H9 (cell line): ENCODE data around the gene HHAT. TPM values are rescaled to one million over a fixed set of nuclear protein-coding genes. Genes with fewer than 3 reads are reported as not detected.

Experiments
- DNase-seq: peaks from one replicate; pipeline ENCODE4 v3.0.0-alpha.2; 2017
- H2AFZ ChIP-seq: one replicate; pipeline ENCODE4 v1.6.1; 2013; ENCODE audit warnings: mild to moderate bottlenecking, low read length, control low read depth, moderate library complexity
- H2AK5ac ChIP-seq: 2 replicates; pipeline ENCODE4 v1.6.1; 2013; ENCODE audit warnings: low read length, control low read depth, mixed read lengths; ENCODE audit not compliant: insufficient read length
- H2BK120ac ChIP-seq: one replicate; pipeline ENCODE4 v1.6.1; 2013; ENCODE audit warnings: low read depth, mild to moderate bottlenecking, low read length, control low read depth, inconsistent platforms; ENCODE audit not compliant: poor library complexity, severe bottlenecking
- H2BK12ac ChIP-seq: 2 replicates; pipeline ENCODE4 v1.6.1; 2013; ENCODE audit warnings: low read length, control low read depth, mixed read lengths, low read depth; ENCODE audit not compliant: insufficient read length
- H2BK15ac ChIP-seq: 2 replicates; pipeline ENCODE4 v1.6.1; 2013; ENCODE audit warnings: low read depth, low read length, control low read depth
- H2BK20ac ChIP-seq: one replicate; pipeline ENCODE4 v1.6.1; 2013; ENCODE audit warnings: low read depth, mild to moderate bottlenecking, low read length, control low read depth, inconsistent platforms; ENCODE audit not compliant: poor library complexity, severe bottlenecking
- H2BK5ac ChIP-seq: 2 replicates; pipeline ENCODE4 v1.6.1; 2013; ENCODE audit warnings: low read length, control low read depth, mixed read lengths; ENCODE audit not compliant: insufficient read length
- H3K14ac ChIP-seq: 2 replicates; pipeline ENCODE4 v1.6.1; 2013; ENCODE audit warnings: low read length, control low read depth; ENCODE audit not compliant: insufficient read depth
- H3K18ac ChIP-seq: 2 replicates; pipeline ENCODE4 v1.6.1; 2013; ENCODE audit warnings: low read depth, mild to moderate bottlenecking, mixed read lengths, low read length, control low read depth; ENCODE audit not compliant: insufficient read length
- H3K23ac ChIP-seq: 2 replicates; pipeline ENCODE4 v1.6.1; 2013; ENCODE audit warnings: low read length, control low read depth, mixed read lengths, low read depth; ENCODE audit not compliant: insufficient read length
- H3K23me2 ChIP-seq: 2 replicates; pipeline ENCODE4 v1.6.1; 2013; ENCODE audit warnings: low read depth, mild to moderate bottlenecking, mixed read lengths, low read length, control low read depth; ENCODE audit not compliant: insufficient read length, poor library complexity, severe bottlenecking
- H3K27ac ChIP-seq: 2 replicates; pipeline ENCODE4 v1.5.1; 2013; ENCODE audit warnings: low read length, control low read depth, mixed read lengths, low read depth; ENCODE audit not compliant: insufficient read length
- H3K27me3 ChIP-seq: 2 replicates; pipeline ENCODE4 v1.6.1; 2013; ENCODE audit warnings: low read length, control low read depth, inconsistent platforms; ENCODE audit not compliant: insufficient read depth
- H3K4ac ChIP-seq: 2 replicates; pipeline ENCODE4 v1.6.1; 2013; ENCODE audit warnings: low read depth, mild to moderate bottlenecking, control low read depth, inconsistent platforms, low read length, moderate library complexity
- H3K4me1 ChIP-seq: 2 replicates; pipeline ENCODE4 v1.6.1; 2013; ENCODE audit warnings: low read length, control low read depth, inconsistent platforms; ENCODE audit not compliant: insufficient read depth
- H3K4me2 ChIP-seq: 2 replicates; pipeline ENCODE4 v1.6.1; 2013; ENCODE audit warnings: low read length, control low read depth, mixed read lengths; ENCODE audit not compliant: insufficient read length, insufficient read depth
- H3K56ac ChIP-seq: 2 replicates; pipeline ENCODE4 v1.6.1; 2013; ENCODE audit warnings: low read depth, mild to moderate bottlenecking, mixed read lengths, low read length, control low read depth; ENCODE audit not compliant: insufficient read length
- H3K79me1 ChIP-seq: 2 replicates; pipeline ENCODE4 v1.6.1; 2013; ENCODE audit warnings: low read depth, mild to moderate bottlenecking, moderate library complexity, low read length, control low read depth, inconsistent platforms; ENCODE audit not compliant: insufficient read depth, poor library complexity, severe bottlenecking
- H3K79me2 ChIP-seq: 2 replicates; pipeline ENCODE4 v1.6.1; 2013; ENCODE audit warnings: low read length, control low read depth, inconsistent platforms; ENCODE audit not compliant: insufficient read depth
- H3K9ac ChIP-seq: 2 replicates; pipeline ENCODE4 v1.6.1; 2013; ENCODE audit warnings: low read length, control low read depth, mixed read lengths; ENCODE audit not compliant: insufficient read length; ENCODE audit errors: extremely low read depth
- H3K9me3 ChIP-seq: one replicate; pipeline ENCODE4 v1.6.1; 2013; ENCODE audit warnings: low read depth, low read length, inconsistent platforms; ENCODE audit not compliant: control insufficient read depth
- H3T11ph ChIP-seq: one replicate; pipeline ENCODE4 v1.6.1; 2013; ENCODE audit warnings: mild to moderate bottlenecking, low read length, control low read depth, inconsistent platforms
- H4K20me1 ChIP-seq: one replicate; pipeline ENCODE4 v1.6.1; 2013; ENCODE audit not compliant: control insufficient read depth, insufficient read length, insufficient read depth
- H4K5ac ChIP-seq: 2 replicates; pipeline ENCODE4 v1.6.1; 2013; ENCODE audit warnings: low read depth, mild to moderate bottlenecking, mixed read lengths, low read length, control low read depth; ENCODE audit not compliant: insufficient read length
- H4K8ac ChIP-seq: replicated peaks from 2 replicates; pipeline ENCODE4 v1.6.1; 2013; ENCODE audit warnings: low read length, control low read depth, mixed read lengths, low read depth; ENCODE audit not compliant: insufficient read length
- H4K91ac ChIP-seq: 2 replicates; pipeline ENCODE4 v1.6.1; 2013; ENCODE audit warnings: low read depth, mild to moderate bottlenecking, moderate library complexity, mixed read lengths, low read length, control low read depth; ENCODE audit not compliant: insufficient read length
- H3K27ac Mint-ChIP-seq, 3 experiments: 2 replicates in 2 of 3; 3 replicates in 1 of 3; pipeline ENCODE4 v1.8.0; 2020 to 2021; ENCODE audit warnings: mixed read lengths in 3 of 3, mild to moderate bottlenecking in 1 of 3, moderate library complexity in 1 of 3
- H3K27me3 Mint-ChIP-seq: 2 replicates; pipeline ENCODE4 v1.8.0; 2021; ENCODE audit warnings: low read depth, mild to moderate bottlenecking, moderate library complexity, mixed read lengths
- H3K36me3 Mint-ChIP-seq, 3 experiments: 2 replicates in 2 of 3; 3 replicates in 1 of 3; pipeline ENCODE4 v1.8.0; 2020 to 2021; ENCODE audit warnings: low read depth in 3 of 3, mixed read lengths in 3 of 3; ENCODE audit not compliant: insufficient read depth in 1 of 3
- H3K4me1 Mint-ChIP-seq, 2 experiments: 2 replicates each; pipeline ENCODE4 v1.8.0; 2020; ENCODE audit warnings: mixed read lengths in 2 of 2
- H3K4me3 Mint-ChIP-seq, 2 experiments: 2 replicates in 1 of 2; 3 replicates in 1 of 2; pipeline ENCODE4 v1.8.0; 2020 to 2021; ENCODE audit warnings: mild to moderate bottlenecking in 2 of 2, mixed read lengths in 2 of 2, moderate library complexity in 1 of 2
- H3K9me3 Mint-ChIP-seq, 2 experiments: 2 replicates in 1 of 2; 3 replicates in 1 of 2; pipeline ENCODE4 v1.8.0; 2020; ENCODE audit warnings: mild to moderate bottlenecking in 2 of 2, mixed read lengths in 2 of 2, moderate library complexity in 1 of 2
- WGBS: extraction: QIAGEN DNeasy Blood & Tissue Kit; methylation state at CpG from one replicate; pipeline ENCODE4 v1.1.7; 2013; ENCODE audit warnings: missing lambda C conversion rate, low lambda C conversion rate, mixed read lengths; ENCODE audit not compliant: insufficient read length; ENCODE audit errors: extremely low coverage; 5-methylcytosine and 5-hydroxymethylcytosine counted together
- total RNA-seq: library from RNA; stranded (reverse); gene quantifications from 2 replicates; pipeline ENCODE4 v1.2.1, GENCODE V29; 2021
- TF ChIP-seq, protein P1 (sequence below): fragments of 200-600 bp; sonication (generic); conservative IDR thresholded peaks from 3 replicates; pipeline ENCODE4 v1.8.0; 2021; ENCODE audit warnings: antibody characterized with exemption, mild to moderate bottlenecking

The HHAT gene
- total RNA-seq, 1 experiment from 2014 or later: 0.48 TPM

DNA sequence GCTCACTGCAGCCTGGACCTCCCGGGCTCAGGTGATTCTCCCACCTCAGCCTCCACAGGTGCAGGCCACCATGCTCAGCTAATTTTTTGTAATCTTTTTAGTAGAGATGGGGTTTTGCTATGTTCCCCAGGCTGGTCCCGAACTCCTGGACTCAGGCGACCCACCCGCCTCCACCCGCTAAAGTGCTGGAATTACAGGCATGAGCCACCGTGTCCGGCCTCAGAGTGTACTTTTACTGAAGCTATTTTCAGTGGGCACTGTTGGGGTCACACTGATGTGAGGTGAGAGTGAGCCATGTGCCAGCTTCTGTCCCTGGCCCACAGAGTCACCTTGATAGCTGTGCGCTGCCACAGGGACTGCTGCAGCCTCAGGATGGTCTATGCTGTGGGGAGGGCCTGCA lies 25.3 kb upstream of the HHAT start:
- Histone ChIP-seq H3K4me1 (no peaks in the 10 kb centered on the region), H4K8ac (no peak overlapping the region), H3K18ac (no peak overlapping the region), H2BK12ac (no peak overlapping the region), H2AFZ (no peak overlapping the region), H3K56ac (no peak overlapping the region), H3K14ac (no peak overlapping the region), H3K79me2 (no peaks in the 10 kb centered on the region; the same call in 1 of the 2 replicates), H3K27ac (no peak overlapping the region), H2AK5ac (no peak overlapping the region), H4K91ac (no peak overlapping the region), H4K5ac (no peak overlapping the region), H3K9ac (no peak overlapping the region), H3K4ac (no peak overlapping the region), H3K4me2 (no peak overlapping the region), H3K23ac (no peak overlapping the region), H2BK20ac (no peak overlapping the region), H3K9me3 (no peaks in the 10 kb centered on the region), H3K23me2 (no peaks in the 10 kb centered on the region), H2BK5ac (no peak overlapping the region), H2BK15ac (no peak overlapping the region), H3T11ph (no peak overlapping the region), H4K20me1 (no peaks in the 10 kb centered on the region), H3K79me1 (no peaks in the 10 kb centered on the region), H2BK120ac (no peak overlapping the region), H3K27me3 (no peaks in the 10 kb centered on the region)
- Mint-ChIP-seq H3K27ac (no peak overlapping the region), H3K9me3 (peaks cover 0 to 4% of the 10 kb centered on the region in 2 experiments; a peak in 2 of 5 replicates), H3K4me1 (peaks cover 18 to 20% of the 10 kb centered on the region in 2 experiments), H3K27me3 (no peaks in the 10 kb centered on the region; the same call in 1 of the 2 replicates), H3K4me3 (no peak overlapping the region), H3K36me3 (peaks cover 1 to 4% (median 2%) of the 10 kb centered on the region in 3 experiments; a peak in 1 of 7 replicates)
- TF ChIP-seq, protein P1, sequence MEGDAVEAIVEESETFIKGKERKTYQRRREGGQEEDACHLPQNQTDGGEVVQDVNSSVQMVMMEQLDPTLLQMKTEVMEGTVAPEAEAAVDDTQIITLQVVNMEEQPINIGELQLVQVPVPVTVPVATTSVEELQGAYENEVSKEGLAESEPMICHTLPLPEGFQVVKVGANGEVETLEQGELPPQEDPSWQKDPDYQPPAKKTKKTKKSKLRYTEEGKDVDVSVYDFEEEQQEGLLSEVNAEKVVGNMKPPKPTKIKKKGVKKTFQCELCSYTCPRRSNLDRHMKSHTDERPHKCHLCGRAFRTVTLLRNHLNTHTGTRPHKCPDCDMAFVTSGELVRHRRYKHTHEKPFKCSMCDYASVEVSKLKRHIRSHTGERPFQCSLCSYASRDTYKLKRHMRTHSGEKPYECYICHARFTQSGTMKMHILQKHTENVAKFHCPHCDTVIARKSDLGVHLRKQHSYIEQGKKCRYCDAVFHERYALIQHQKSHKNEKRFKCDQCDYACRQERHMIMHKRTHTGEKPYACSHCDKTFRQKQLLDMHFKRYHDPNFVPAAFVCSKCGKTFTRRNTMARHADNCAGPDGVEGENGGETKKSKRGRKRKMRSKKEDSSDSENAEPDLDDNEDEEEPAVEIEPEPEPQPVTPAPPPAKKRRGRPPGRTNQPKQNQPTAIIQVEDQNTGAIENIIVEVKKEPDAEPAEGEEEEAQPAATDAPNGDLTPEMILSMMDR: no peak
- WGBS: no CpG with 5 or more reads among the region's 8 CpGs
- no peak for DNase-seq
